GM19043 (cell line): ENCODE measurements around the gene FBXO42.
"Not testable (repeated sequence)": the region's sequence is repeated elsewhere in the genome, so short reads cannot be mapped to it uniquely, and the experiment has no call there.

Experiments
- ATAC-seq: cut with Tn5 transposase; IDR thresholded peaks from one replicate; pipeline ENCODE4 v1.9.1; 2021; ENCODE audit warnings: low read depth; ENCODE audit not compliant: unreplicated experiment

FBXO42 gene

GRCh38 chr1:16226129-16226489 lies 126.2 kb downstream of the FBXO42 start:
- ATAC-seq: no peak

GRCh38 chr1:16224472-16224871 lies 127.8 kb downstream of the FBXO42 start:
- no peak for ATAC-seq

- ATAC-seq: not testable (repeated sequence)
Measured at GRCh38 chr1:16222716-16223115, 129.6 kb downstream of the FBXO42 start.

GRCh38 chr1:16221499-16221898 lies 130.8 kb downstream of the FBXO42 start:
- no peak for ATAC-seq

GRCh38 chr1:16219968-16220500 lies 132.2 kb downstream of the FBXO42 start:
- ATAC-seq: no peak

GRCh38 chr1:16218674-16219071 lies 133.6 kb downstream of the FBXO42 start:
- no peak for ATAC-seq

GRCh38 chr1:16218014-16218673 lies 134.1 kb downstream of the FBXO42 start:
- no peak for ATAC-seq

- peak; percentile 93 for ATAC-seq
Measured at GRCh38 chr1:16217061-16217785, 135.1 kb downstream of the FBXO42 start.

- ATAC-seq: no peak
Measured at GRCh38 chr1:16215882-16216753, 136.2 kb downstream of the FBXO42 start.

GRCh38 chr1:16215240-16215639 lies 137.0 kb downstream of the FBXO42 start:
- not testable (repeated sequence) for ATAC-seq

GRCh38 chr1:16213544-16213943 lies 138.7 kb downstream of the FBXO42 start:
- ATAC-seq: not testable (repeated sequence)

GRCh38 chr1:16213013-16213412 lies 139.3 kb downstream of the FBXO42 start:
- no peak for ATAC-seq

- no peak for ATAC-seq
Measured at GRCh38 chr1:16212251-16212961, 139.9 kb downstream of the FBXO42 start, which contains the start of gene ARHGEF19. Gene ARHGEF19 (minus strand): TSS chr1:16212652. CDS start chr1:16209054, 3,598 bp downstream.

GRCh38 chr1:16211824-16212223 lies 140.5 kb downstream of the FBXO42 start:
- no peak for ATAC-seq

GRCh38 chr1:16210581-16210980 lies 141.7 kb downstream of the FBXO42 start:
- ATAC-seq: no peak

- ATAC-seq: no peak
Measured at GRCh38 chr1:16209847-16210407, 142.4 kb downstream of the FBXO42 start.

- no peak for ATAC-seq
Measured at GRCh38 chr1:16209132-16209846, 143.0 kb downstream of the FBXO42 start.

GRCh38 chr1:16208270-16208987 lies 143.9 kb downstream of the FBXO42 start:
- no peak for ATAC-seq
